K562 (cell line): ENCODE results near the gene RFX7. TPM values are rescaled to one million over a fixed set of nuclear protein-coding genes. Genes with fewer than 3 reads are reported as not detected.

ENCODE experiments used
- CEBPG ChIP-seq, 3 experiments: fragments of 200-800 bp in 1 of 3; sonication (Bioruptor generic) in 1 of 3; sonication (generic) in 1 of 3; formaldehyde crosslinking in 1 of 3; IDR thresholded peaks in 2 of 3; conservative IDR thresholded peaks in 1 of 3; 2 replicates each; pipeline versions ENCODE4 v1.6.1 to v1.8.0; 2016 to 2022; ENCODE audit warnings: missing compliant biosample characterization in 2 of 3, missing genetic modification characterization in 2 of 3, mild to moderate bottlenecking in 1 of 3, missing genetic modification reagents in 1 of 3
- FOXJ2 ChIP-seq: fragments of 200-800 bp; sonication (Bioruptor generic); IDR thresholded peaks from 2 replicates; pipeline ENCODE4 v1.6.1; 2016; ENCODE audit warnings: missing genetic modification characterization, missing compliant biosample characterization
- HNRNPLL ChIP-seq: fragments of 200-400 bp; formaldehyde crosslinking; IDR thresholded peaks from 2 replicates; pipeline ENCODE4 v1.6.1; 2017; ENCODE audit warnings: low read length, low read depth, mild to moderate bottlenecking; ENCODE audit not compliant: poor library complexity, severe bottlenecking
- MTF1 ChIP-seq: fragments of 250-450 bp; sonication (Bioruptor Pico); IDR thresholded peaks from 2 replicates; pipeline ENCODE4 v1.9.0; 2021; ENCODE audit warnings: moderate library complexity, mild to moderate bottlenecking, inconsistent platforms, borderline replicate concordance
- NFE2 ChIP-seq: IDR thresholded peaks from 2 replicates; pipeline ENCODE4 v1.6.1; 2014; ENCODE audit warnings: antibody characterized with exemption, low read depth
- SRF ChIP-seq, 2 experiments: fragments of 250-450, 450-650 bp in 1 of 2; sonication (Bioruptor Pico) in 1 of 2; sonication (generic) in 1 of 2; formaldehyde crosslinking; IDR thresholded peaks; 2 replicates each; pipeline versions ENCODE4 v1.5.0 to v1.5.1; 2020 to 2022; ENCODE audit warnings: mild to moderate bottlenecking in 1 of 2, missing genetic modification reagents in 1 of 2
- ZBTB1 ChIP-seq: sonication (generic); formaldehyde crosslinking; IDR thresholded peaks from 2 replicates; pipeline ENCODE4 v1.8.1; 2023; ENCODE audit warnings: missing genetic modification reagents, low read depth, mild to moderate bottlenecking, borderline replicate concordance
- ZKSCAN1 ChIP-seq: fragments of 150-350 bp; IDR thresholded peaks from 2 replicates; pipeline ENCODE4 v1.6.1; 2016; ENCODE audit warnings: low read depth, low read length
- ZNF507 ChIP-seq: conservative IDR thresholded peaks from 2 replicates; pipeline ENCODE4 v1.6.1; 2017; ENCODE audit warnings: missing genetic modification characterization, missing compliant biosample characterization
- ZNF696 ChIP-seq: fragments of 250-450 bp; sonication (Bioruptor Pico); conservative IDR thresholded peaks from 2 replicates; pipeline ENCODE4 v1.4.0; 2020; ENCODE audit warnings: mild to moderate bottlenecking, moderate library complexity
- polyA plus RNA-seq, 8 experiments: library from polyadenylated mRNA; depleted of rRNA in 4 of 8; stranded (reverse) in 5 of 8; unstranded in 3 of 8; fragments of >200 nt; fragmentation: Nextera tagmentation in 2 of 8; fragmentation: Illumina TruSeq in 1 of 8; extraction: Ambion mirVana in 2 of 8; extraction: Trizol in 1 of 8; gene quantifications; 2 replicates each; pipeline versions ENCODE4 v1.2.1 to v1.2.3, GENCODE V29; 2011 to 2014; ENCODE audit warnings: inconsistent platforms in 1 of 8, missing spikeins in 1 of 8
- total RNA-seq, 7 experiments: library from RNA; depleted of rRNA in 6 of 7; stranded (reverse); fragments of >200 nt in 6 of 7; fragmentation: Illumina TruSeq in 2 of 7; extraction: Trizol in 2 of 7; gene quantifications; 2 replicates each; pipeline versions ENCODE4 v1.2.1 to v1.2.3, GENCODE V29; 2011 to 2021; ENCODE audit warnings: low replicate concordance in 1 of 7
- TF ChIP-seq, protein P1 (sequence below): fragments of 250-450 bp; sonication (Bioruptor Pico); IDR thresholded peaks from 2 replicates; pipeline ENCODE4 v1.8.0; 2022; ENCODE audit warnings: inconsistent platforms
- TF ChIP-seq, protein P2 (sequence below): fragments of 450-650 bp; formaldehyde crosslinking; IDR thresholded peaks from 2 replicates; pipeline ENCODE4 v1.4.0; 2022; ENCODE audit warnings: mild to moderate bottlenecking, moderate library complexity
- TF ChIP-seq, protein P3 (sequence below): sonication (generic); formaldehyde crosslinking; IDR thresholded peaks from 2 replicates; pipeline ENCODE4 v1.8.0; 2022; ENCODE audit warnings: mild to moderate bottlenecking, missing genetic modification reagents
- TF ChIP-seq, protein P4 (sequence below): sonication (generic); formaldehyde crosslinking; IDR thresholded peaks from 2 replicates; pipeline ENCODE4 v1.8.1; 2023; ENCODE audit warnings: mild to moderate bottlenecking, missing genetic modification reagents

RFX7 gene
- total and polyA plus RNA-seq, 9 of the 15 experiments (the other 6 are each of a cell fraction or from before 2014, with no cell fraction given) = 2.4 to 17.9 (median 6.3) TPM

DNA sequence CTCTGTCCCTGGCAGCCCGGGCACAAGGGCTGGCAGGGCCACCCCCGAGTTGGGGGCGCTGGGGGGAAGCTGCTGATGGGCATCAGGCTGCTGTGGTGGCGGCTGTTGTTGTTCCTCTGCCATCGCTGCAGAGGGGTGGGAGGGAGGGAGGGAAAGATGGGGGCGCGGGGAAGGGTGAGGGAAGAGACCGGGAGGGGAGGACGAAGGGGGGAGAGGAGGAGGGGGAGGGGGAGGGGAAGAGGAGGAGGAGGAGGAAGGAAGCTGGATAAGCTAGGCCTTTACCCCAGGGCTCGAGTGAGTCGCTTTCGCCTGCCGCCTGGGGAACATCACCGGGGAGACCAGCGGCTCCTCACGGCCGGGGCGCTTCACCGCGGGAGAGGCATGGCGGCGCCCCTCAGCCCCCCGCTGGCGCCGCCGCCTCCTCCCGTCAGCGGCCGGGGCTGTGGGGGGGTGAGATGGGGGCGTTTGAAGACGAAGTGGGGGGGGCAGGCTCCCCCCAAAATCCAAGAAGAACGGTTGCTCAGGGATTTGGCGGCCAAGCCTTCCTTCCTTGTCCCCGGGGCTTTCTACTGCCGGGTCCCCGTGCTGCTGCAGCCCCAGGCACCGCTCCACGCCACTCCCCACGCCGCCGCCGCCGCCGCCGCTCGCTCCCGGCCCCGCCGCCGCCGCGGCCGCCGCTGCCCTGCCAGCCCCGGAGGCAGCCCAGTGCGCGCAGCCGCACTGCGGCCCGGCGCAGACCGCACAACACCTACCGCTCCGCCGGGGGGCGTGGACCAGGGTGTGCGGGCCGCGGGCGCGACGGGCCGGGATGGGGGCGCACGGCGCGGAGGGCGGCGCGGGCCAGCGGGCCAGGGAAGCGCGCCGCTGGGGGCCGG, at the start of gene RFX7 (continued):
- TF ChIP-seq NFE2 = no peak
- TF ChIP-seq, protein P1, sequence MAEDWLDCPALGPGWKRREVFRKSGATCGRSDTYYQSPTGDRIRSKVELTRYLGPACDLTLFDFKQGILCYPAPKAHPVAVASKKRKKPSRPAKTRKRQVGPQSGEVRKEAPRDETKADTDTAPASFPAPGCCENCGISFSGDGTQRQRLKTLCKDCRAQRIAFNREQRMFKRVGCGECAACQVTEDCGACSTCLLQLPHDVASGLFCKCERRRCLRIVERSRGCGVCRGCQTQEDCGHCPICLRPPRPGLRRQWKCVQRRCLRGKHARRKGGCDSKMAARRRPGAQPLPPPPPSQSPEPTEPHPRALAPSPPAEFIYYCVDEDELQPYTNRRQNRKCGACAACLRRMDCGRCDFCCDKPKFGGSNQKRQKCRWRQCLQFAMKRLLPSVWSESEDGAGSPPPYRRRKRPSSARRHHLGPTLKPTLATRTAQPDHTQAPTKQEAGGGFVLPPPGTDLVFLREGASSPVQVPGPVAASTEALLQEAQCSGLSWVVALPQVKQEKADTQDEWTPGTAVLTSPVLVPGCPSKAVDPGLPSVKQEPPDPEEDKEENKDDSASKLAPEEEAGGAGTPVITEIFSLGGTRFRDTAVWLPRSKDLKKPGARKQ (CRISPR knock-in tag) = no peak
- TF ChIP-seq, protein P2, sequence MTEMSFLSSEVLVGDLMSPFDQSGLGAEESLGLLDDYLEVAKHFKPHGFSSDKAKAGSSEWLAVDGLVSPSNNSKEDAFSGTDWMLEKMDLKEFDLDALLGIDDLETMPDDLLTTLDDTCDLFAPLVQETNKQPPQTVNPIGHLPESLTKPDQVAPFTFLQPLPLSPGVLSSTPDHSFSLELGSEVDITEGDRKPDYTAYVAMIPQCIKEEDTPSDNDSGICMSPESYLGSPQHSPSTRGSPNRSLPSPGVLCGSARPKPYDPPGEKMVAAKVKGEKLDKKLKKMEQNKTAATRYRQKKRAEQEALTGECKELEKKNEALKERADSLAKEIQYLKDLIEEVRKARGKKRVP (CRISPR knock-in tag) = no peak
- TF ChIP-seq SRF (CRISPR knock-in tag; IDR thresholded peaks at IDR 0.05) = no peak
- TF ChIP-seq HNRNPLL = no peak
- TF ChIP-seq ZKSCAN1 = no peak
- no peak for TF ChIP-seq ZNF696 (CRISPR knock-in tag)
- TF ChIP-seq, protein P3, sequence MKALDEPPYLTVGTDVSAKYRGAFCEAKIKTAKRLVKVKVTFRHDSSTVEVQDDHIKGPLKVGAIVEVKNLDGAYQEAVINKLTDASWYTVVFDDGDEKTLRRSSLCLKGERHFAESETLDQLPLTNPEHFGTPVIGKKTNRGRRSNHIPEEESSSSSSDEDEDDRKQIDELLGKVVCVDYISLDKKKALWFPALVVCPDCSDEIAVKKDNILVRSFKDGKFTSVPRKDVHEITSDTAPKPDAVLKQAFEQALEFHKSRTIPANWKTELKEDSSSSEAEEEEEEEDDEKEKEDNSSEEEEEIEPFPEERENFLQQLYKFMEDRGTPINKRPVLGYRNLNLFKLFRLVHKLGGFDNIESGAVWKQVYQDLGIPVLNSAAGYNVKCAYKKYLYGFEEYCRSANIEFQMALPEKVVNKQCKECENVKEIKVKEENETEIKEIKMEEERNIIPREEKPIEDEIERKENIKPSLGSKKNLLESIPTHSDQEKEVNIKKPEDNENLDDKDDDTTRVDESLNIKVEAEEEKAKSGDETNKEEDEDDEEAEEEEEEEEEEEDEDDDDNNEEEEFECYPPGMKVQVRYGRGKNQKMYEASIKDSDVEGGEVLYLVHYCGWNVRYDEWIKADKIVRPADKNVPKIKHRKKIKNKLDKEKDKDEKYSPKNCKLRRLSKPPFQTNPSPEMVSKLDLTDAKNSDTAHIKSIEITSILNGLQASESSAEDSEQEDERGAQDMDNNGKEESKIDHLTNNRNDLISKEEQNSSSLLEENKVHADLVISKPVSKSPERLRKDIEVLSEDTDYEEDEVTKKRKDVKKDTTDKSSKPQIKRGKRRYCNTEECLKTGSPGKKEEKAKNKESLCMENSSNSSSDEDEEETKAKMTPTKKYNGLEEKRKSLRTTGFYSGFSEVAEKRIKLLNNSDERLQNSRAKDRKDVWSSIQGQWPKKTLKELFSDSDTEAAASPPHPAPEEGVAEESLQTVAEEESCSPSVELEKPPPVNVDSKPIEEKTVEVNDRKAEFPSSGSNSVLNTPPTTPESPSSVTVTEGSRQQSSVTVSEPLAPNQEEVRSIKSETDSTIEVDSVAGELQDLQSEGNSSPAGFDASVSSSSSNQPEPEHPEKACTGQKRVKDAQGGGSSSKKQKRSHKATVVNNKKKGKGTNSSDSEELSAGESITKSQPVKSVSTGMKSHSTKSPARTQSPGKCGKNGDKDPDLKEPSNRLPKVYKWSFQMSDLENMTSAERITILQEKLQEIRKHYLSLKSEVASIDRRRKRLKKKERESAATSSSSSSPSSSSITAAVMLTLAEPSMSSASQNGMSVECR (CRISPR knock-in tag) = no peak
- no peak for TF ChIP-seq ZNF507 (tag)
- TF ChIP-seq ZBTB1 (CRISPR knock-in tag) = peak; percentile 92
- no peak for TF ChIP-seq CEBPG (CRISPR knock-in tag; IDR thresholded peaks at IDR 0.05)
- no peak for TF ChIP-seq CEBPG (tag; conservative IDR thresholded peaks at IDR 0.05 in 1 of 2, IDR thresholded peaks at IDR 0.05 in 1 of 2)
- TF ChIP-seq, protein P4, sequence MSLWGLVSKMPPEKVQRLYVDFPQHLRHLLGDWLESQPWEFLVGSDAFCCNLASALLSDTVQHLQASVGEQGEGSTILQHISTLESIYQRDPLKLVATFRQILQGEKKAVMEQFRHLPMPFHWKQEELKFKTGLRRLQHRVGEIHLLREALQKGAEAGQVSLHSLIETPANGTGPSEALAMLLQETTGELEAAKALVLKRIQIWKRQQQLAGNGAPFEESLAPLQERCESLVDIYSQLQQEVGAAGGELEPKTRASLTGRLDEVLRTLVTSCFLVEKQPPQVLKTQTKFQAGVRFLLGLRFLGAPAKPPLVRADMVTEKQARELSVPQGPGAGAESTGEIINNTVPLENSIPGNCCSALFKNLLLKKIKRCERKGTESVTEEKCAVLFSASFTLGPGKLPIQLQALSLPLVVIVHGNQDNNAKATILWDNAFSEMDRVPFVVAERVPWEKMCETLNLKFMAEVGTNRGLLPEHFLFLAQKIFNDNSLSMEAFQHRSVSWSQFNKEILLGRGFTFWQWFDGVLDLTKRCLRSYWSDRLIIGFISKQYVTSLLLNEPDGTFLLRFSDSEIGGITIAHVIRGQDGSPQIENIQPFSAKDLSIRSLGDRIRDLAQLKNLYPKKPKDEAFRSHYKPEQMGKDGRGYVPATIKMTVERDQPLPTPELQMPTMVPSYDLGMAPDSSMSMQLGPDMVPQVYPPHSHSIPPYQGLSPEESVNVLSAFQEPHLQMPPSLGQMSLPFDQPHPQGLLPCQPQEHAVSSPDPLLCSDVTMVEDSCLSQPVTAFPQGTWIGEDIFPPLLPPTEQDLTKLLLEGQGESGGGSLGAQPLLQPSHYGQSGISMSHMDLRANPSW (CRISPR knock-in tag) = no peak
- no peak for TF ChIP-seq FOXJ2 (tag)
- TF ChIP-seq MTF1 (CRISPR knock-in tag) = no peak
